K562 (cell line): ENCODE data around the gene CPSF4. TPM values are rescaled to one million over a fixed set of nuclear protein-coding genes. Genes with fewer than 3 reads are reported as not detected.

Experiments
- CEBPG ChIP-seq, 3 experiments: fragments of 200-800 bp in 1 of 3; sonication (Bioruptor generic) in 1 of 3; sonication (generic) in 1 of 3; formaldehyde crosslinking in 1 of 3; IDR thresholded peaks in 2 of 3; conservative IDR thresholded peaks in 1 of 3; 2 replicates each; pipeline versions ENCODE4 v1.6.1 to v1.8.0; 2016 to 2022; ENCODE audit warnings: missing compliant biosample characterization in 2 of 3, missing genetic modification characterization in 2 of 3, mild to moderate bottlenecking in 1 of 3, missing genetic modification reagents in 1 of 3
- CREB1 ChIP-seq, 2 experiments: sonication (generic) in 1 of 2; formaldehyde crosslinking in 1 of 2; IDR thresholded peaks; 2 replicates each; pipeline versions ENCODE4 v1.6.1 to v1.8.0; 2012 to 2022; ENCODE audit warnings: inconsistent platforms in 1 of 2, mild to moderate bottlenecking in 1 of 2, missing genetic modification reagents in 1 of 2, moderate library complexity in 1 of 2
- HDAC1 ChIP-seq, 2 experiments: fragments of 450-650 bp; IDR thresholded peaks; 2 replicates each; pipeline ENCODE4 v1.6.1; 2016 to 2017; ENCODE audit warnings: inconsistent platforms in 1 of 2, mild to moderate bottlenecking in 1 of 2, moderate library complexity in 1 of 2
- HNRNPL ChIP-seq: fragments of 200-400 bp; formaldehyde crosslinking; IDR thresholded peaks from 2 replicates; pipeline ENCODE4 v1.6.1; 2017; ENCODE audit warnings: low read depth, mild to moderate bottlenecking, low read length
- MTA3 ChIP-seq: fragments of 450-650 bp; formaldehyde crosslinking; IDR thresholded peaks from 2 replicates; pipeline ENCODE4 v1.6.1; 2017; ENCODE audit warnings: mild to moderate bottlenecking, borderline replicate concordance
- NFATC3 ChIP-seq: fragments of 450-650 bp; IDR thresholded peaks from 2 replicates; pipeline ENCODE4 v1.6.1; 2017; ENCODE audit warnings: mild to moderate bottlenecking
- RBFOX2 ChIP-seq: fragments of 200-400 bp; formaldehyde crosslinking; IDR thresholded peaks from 2 replicates; pipeline ENCODE4 v1.6.1; 2017; ENCODE audit warnings: low read depth, mild to moderate bottlenecking, low read length, moderate library complexity
- RBM34 ChIP-seq: fragments of 200-400 bp; formaldehyde crosslinking; IDR thresholded peaks from 2 replicates; pipeline ENCODE4 v1.6.1; 2018; ENCODE audit warnings: low read length, borderline replicate concordance; ENCODE audit not compliant: insufficient read depth
- SAFB ChIP-seq: fragments of 200-400 bp; formaldehyde crosslinking; IDR thresholded peaks from 2 replicates; pipeline ENCODE4 v1.6.1; 2017; ENCODE audit warnings: low read depth, low read length, borderline replicate concordance
- TARDBP ChIP-seq: fragments of 450-650 bp; IDR thresholded peaks from 2 replicates; pipeline ENCODE4 v1.6.1; 2016
- THRAP3 ChIP-seq: fragments of 450-650 bp; IDR thresholded peaks from 2 replicates; pipeline ENCODE4 v1.6.1; 2016; ENCODE audit warnings: mild to moderate bottlenecking, inconsistent platforms, borderline replicate concordance
- U2AF1 ChIP-seq: fragments of 200-400 bp; formaldehyde crosslinking; optimal IDR thresholded peaks from 2 replicates; pipeline ENCODE3; 2017; ENCODE audit warnings: mild to moderate bottlenecking, low read depth, low read length, moderate library complexity
- ZNF586 ChIP-seq: fragments of 450-650 bp; formaldehyde crosslinking; conservative IDR thresholded peaks from 2 replicates; pipeline ENCODE4 v1.4.0; 2020; ENCODE audit warnings: mild to moderate bottlenecking, moderate library complexity
- ZNF780A ChIP-seq: fragments of 250-450 bp; sonication (Bioruptor Pico); IDR thresholded peaks from 2 replicates; pipeline ENCODE4 v1.5.0; 2021; ENCODE audit warnings: mild to moderate bottlenecking
- ZNF79 ChIP-seq: fragments of 250-450 bp; sonication (Bioruptor Pico); IDR thresholded peaks from 2 replicates; pipeline ENCODE4 v1.4.0; 2020; ENCODE audit warnings: low read depth, mild to moderate bottlenecking, moderate library complexity
- ZSCAN32 ChIP-seq: fragments of 450-650 bp; formaldehyde crosslinking; IDR thresholded peaks from 2 replicates; pipeline ENCODE4 v1.4.0; 2020; ENCODE audit warnings: mild to moderate bottlenecking, moderate library complexity
- polyA plus RNA-seq, 8 experiments: library from polyadenylated mRNA; depleted of rRNA in 4 of 8; stranded (reverse) in 5 of 8; unstranded in 3 of 8; fragments of >200 nt; fragmentation: Nextera tagmentation in 2 of 8; fragmentation: Illumina TruSeq in 1 of 8; extraction: Ambion mirVana in 2 of 8; extraction: Trizol in 1 of 8; gene quantifications; 2 replicates each; pipeline versions ENCODE4 v1.2.1 to v1.2.3, GENCODE V29; 2011 to 2014; ENCODE audit warnings: inconsistent platforms in 1 of 8, missing spikeins in 1 of 8
- total RNA-seq, 7 experiments: library from RNA; depleted of rRNA in 6 of 7; stranded (reverse); fragments of >200 nt in 6 of 7; fragmentation: Illumina TruSeq in 2 of 7; extraction: Trizol in 2 of 7; gene quantifications; 2 replicates each; pipeline versions ENCODE4 v1.2.1 to v1.2.3, GENCODE V29; 2011 to 2021; ENCODE audit warnings: low replicate concordance in 1 of 7
- TF ChIP-seq, protein P1 (sequence below), 3 experiments: fragments of 200-800 bp in 1 of 3; sonication (Bioruptor generic) in 1 of 3; sonication (generic) in 1 of 3; formaldehyde crosslinking in 1 of 3; IDR thresholded peaks; 2 replicates each; pipeline versions ENCODE4 v1.6.1 to v1.8.0; 2016 to 2022; ENCODE audit warnings: mild to moderate bottlenecking in 2 of 3, missing compliant biosample characterization in 2 of 3, missing genetic modification characterization in 2 of 3, missing genetic modification reagents in 1 of 3
- TF ChIP-seq, protein P2 (sequence below): fragments of 250-450 bp; sonication (Bioruptor Pico); IDR thresholded peaks from 2 replicates; pipeline ENCODE4 v1.8.0; 2022; ENCODE audit warnings: inconsistent platforms, mild to moderate bottlenecking, moderate library complexity, borderline replicate concordance
- TF ChIP-seq, protein P3 (sequence below): fragments of 250-450 bp; sonication (Bioruptor Pico); IDR thresholded peaks from 2 replicates; pipeline ENCODE4 v1.6.1; 2021; ENCODE audit warnings: mild to moderate bottlenecking
- TF ChIP-seq, protein P4 (sequence below): sonication (generic); formaldehyde crosslinking; IDR thresholded peaks from 2 replicates; pipeline ENCODE4 v1.8.0; 2022; ENCODE audit warnings: mild to moderate bottlenecking, missing genetic modification reagents

CPSF4 gene
- total and polyA plus RNA-seq, 9 of the 15 experiments (the other 6 are each of a cell fraction or from before 2014, with no cell fraction given) = 16.9 to 118 (median 71.7) TPM

DNA sequence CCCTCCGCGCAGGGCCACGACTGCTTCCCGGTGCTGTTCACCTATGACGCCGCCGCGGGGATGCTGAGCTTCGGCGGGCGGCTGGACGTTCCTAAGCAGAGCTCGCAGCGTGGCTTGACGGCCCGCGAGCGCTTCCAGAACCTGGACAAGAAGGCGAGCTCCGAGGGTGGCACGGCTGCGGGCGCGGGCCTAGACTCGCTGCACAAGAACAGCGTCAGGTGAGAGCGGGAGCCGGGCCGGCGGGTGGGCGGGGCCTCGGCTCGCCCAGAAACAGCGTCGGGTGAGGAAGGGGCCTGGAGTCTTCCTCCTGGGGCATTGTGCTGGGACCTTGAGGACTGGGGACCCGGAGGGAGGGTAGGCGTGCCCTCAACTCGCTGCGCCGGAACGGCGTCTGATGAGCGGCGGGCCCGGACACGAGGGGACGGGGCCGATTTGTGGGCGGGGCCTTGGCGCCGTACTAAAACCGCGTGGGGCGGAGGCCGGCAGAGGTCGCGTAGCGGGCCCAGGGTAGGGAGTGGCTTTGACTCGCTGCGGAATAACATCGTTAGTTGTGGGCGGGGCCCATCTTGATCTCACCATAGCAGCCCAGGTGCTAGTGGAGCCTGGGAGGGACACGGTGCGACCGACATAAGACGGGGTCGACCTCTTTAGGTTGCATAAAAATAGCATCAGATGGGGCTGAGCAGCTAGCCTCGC lies 45.9 kb upstream of the CPSF4 start (continued):
- TF ChIP-seq, protein P1, sequence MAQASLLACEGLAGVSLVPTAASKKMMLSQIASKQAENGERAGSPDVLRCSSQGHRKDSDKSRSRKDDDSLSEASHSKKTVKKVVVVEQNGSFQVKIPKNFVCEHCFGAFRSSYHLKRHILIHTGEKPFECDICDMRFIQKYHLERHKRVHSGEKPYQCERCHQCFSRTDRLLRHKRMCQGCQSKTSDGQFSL (CRISPR knock-in tag; IDR thresholded peaks at IDR 0.05) = no peak
- TF ChIP-seq, protein P1 (tag; IDR thresholded peaks at IDR 0.05) = no peak
- TF ChIP-seq CREB1 (IDR thresholded peaks at IDR 0.05) = peak; percentile 27; the same call in 1 of the 2 replicates
- TF ChIP-seq CREB1 (CRISPR knock-in tag; IDR thresholded peaks at IDR 0.05) = no peak
- TF ChIP-seq, protein P2, sequence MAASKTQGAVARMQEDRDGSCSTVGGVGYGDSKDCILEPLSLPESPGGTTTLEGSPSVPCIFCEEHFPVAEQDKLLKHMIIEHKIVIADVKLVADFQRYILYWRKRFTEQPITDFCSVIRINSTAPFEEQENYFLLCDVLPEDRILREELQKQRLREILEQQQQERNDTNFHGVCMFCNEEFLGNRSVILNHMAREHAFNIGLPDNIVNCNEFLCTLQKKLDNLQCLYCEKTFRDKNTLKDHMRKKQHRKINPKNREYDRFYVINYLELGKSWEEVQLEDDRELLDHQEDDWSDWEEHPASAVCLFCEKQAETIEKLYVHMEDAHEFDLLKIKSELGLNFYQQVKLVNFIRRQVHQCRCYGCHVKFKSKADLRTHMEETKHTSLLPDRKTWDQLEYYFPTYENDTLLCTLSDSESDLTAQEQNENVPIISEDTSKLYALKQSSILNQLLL (CRISPR knock-in tag) = no peak
- TF ChIP-seq RBM34 = no peak
- TF ChIP-seq MTA3 = no peak
- TF ChIP-seq, protein P3, sequence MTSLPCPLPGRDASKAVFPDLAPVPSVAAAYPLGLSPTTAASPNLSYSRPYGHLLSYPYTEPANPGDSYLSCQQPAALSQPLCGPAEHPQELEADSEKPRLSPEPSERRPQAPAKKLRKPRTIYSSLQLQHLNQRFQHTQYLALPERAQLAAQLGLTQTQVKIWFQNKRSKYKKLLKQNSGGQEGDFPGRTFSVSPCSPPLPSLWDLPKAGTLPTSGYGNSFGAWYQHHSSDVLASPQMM (CRISPR knock-in tag) = no peak
- TF ChIP-seq, protein P4, sequence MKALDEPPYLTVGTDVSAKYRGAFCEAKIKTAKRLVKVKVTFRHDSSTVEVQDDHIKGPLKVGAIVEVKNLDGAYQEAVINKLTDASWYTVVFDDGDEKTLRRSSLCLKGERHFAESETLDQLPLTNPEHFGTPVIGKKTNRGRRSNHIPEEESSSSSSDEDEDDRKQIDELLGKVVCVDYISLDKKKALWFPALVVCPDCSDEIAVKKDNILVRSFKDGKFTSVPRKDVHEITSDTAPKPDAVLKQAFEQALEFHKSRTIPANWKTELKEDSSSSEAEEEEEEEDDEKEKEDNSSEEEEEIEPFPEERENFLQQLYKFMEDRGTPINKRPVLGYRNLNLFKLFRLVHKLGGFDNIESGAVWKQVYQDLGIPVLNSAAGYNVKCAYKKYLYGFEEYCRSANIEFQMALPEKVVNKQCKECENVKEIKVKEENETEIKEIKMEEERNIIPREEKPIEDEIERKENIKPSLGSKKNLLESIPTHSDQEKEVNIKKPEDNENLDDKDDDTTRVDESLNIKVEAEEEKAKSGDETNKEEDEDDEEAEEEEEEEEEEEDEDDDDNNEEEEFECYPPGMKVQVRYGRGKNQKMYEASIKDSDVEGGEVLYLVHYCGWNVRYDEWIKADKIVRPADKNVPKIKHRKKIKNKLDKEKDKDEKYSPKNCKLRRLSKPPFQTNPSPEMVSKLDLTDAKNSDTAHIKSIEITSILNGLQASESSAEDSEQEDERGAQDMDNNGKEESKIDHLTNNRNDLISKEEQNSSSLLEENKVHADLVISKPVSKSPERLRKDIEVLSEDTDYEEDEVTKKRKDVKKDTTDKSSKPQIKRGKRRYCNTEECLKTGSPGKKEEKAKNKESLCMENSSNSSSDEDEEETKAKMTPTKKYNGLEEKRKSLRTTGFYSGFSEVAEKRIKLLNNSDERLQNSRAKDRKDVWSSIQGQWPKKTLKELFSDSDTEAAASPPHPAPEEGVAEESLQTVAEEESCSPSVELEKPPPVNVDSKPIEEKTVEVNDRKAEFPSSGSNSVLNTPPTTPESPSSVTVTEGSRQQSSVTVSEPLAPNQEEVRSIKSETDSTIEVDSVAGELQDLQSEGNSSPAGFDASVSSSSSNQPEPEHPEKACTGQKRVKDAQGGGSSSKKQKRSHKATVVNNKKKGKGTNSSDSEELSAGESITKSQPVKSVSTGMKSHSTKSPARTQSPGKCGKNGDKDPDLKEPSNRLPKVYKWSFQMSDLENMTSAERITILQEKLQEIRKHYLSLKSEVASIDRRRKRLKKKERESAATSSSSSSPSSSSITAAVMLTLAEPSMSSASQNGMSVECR (CRISPR knock-in tag) = no peak
- no peak for TF ChIP-seq ZSCAN32 (CRISPR knock-in tag)
- peak; percentile 56; the same call in 1 of the 2 replicates for TF ChIP-seq HNRNPL
- peak; percentile 80 for TF ChIP-seq SAFB
- TF ChIP-seq ZNF79 (CRISPR knock-in tag) = no peak
- TF ChIP-seq RBFOX2 = peak; percentile 75
- TF ChIP-seq NFATC3 = no peak
- peak; percentile 60 for TF ChIP-seq U2AF1
- TF ChIP-seq ZNF586 (CRISPR knock-in tag) = no peak
- TF ChIP-seq THRAP3 = no peak
- TF ChIP-seq TARDBP = no peak
- TF ChIP-seq ZNF780A (CRISPR knock-in tag) = no peak
- no peak for TF ChIP-seq CEBPG (CRISPR knock-in tag; IDR thresholded peaks at IDR 0.05)
- TF ChIP-seq CEBPG (tag; conservative IDR thresholded peaks at IDR 0.05 in 1 of 2, IDR thresholded peaks at IDR 0.05 in 1 of 2) = no peak
- TF ChIP-seq HDAC1 (IDR thresholded peaks at IDR 0.05) = peak in 1 of 2 experiments; percentile 21; a peak in 1 of 4 replicates
